COLO829 (cell line): Measurements from ENCODE around the gene WASHC1.
"Not testable (repeated sequence)": the region's sequence is repeated elsewhere in the genome, so short reads cannot be mapped to it uniquely, and the experiment has no call there.

ENCODE experiments used
- DNase-seq: peaks from one replicate; pipeline ENCODE4 v3.0.0; 2012; ENCODE audit warnings: low spot score

WASHC1 gene

DNA sequence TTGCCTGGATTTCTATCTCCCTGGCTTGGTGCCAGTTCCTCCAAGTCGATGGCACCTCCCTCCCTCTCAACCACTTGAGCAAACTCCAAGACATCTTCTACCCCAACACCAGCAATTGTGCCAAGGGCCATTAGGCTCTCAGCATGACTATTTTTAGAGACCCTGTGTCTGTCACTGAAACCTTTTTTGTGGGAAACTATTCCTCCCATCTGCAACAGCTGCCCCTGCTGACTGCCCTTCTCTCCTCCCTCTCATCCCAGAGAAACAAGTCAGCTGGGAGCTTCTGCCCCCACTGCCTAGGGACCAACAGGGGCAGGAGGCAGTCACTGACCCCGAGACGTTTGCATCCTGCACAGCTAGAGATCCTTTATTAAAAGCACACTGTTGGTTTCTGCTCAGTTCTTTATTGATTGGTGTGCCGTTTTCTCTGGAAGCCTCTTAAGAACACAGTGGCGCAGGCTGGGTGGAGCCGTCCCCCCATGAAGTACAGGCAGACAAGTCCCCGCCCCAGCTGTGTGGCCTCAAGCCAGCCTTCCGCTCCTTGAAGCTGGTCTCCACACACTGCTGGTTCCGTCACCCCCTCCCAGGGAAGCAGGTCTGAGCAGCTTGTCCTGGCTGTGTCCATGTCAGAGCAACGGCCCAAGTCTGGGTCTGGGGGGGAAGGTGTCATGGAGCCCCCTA is 15.0 kb downstream of the WASHC1 start:
- not testable (repeated sequence) for DNase-seq

DNA sequence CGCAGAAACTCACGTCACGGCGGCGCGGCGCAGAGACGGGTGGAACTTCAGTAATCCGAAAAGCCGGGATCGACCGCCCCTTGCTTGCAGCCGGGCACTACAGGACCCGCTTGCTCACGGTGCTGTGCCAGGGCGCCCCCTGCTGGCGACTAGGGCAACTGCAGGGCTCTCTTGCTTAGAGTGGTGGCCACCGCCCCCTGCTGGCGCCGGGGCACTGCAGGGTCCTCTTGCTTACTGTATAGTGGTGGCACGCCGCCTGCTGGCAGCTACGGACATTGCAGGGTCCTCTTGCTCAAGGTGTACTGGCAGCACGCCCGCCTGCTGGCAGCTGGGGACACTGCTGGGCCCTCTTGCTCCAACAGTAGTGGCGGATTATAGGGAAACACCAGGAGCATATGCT is 18.1 kb downstream of the WASHC1 start:
- not testable (repeated sequence) for DNase-seq

DNA sequence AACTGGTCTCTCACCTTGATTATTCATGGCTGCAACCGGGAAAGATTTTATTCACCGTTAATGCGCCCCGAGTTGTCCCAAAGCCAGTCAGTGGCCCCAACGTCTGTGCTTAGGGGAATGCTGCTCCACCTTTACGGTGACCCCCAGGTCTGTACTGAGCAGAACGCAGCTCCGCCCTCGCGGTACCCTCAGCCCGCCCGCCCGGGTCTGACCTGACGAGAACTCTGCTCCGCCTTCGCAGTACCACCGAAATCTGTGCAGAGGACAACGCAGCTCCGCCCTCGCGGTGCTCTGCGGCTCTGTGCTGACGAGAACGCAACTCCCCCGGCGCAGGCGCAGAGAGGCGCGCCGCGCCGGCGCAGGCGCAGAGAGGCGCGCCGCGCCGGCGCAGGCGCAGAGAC is 18.6 kb downstream of the WASHC1 start:
- DNase-seq: not testable (repeated sequence)

DNA sequence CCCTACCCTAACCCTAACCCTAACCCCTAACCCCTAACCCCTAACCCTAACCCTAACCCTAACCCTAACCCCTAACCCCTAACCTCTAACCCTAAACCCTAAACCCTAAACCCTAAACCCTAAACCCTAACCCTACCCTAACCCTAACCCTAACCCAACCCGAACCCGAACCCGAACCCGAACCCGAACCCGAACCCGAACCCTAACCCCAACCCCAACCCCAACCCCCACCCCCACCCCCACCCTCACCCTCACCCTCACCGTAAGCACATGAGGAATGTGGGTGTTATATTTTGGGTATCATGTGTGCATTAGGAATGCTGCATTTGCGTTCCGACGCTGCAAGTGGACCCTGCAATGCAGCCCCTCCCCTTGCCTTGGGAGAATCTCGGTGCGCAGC is 19.0 kb downstream of the WASHC1 start:
- not testable (repeated sequence) for DNase-seq
